Right kidney (tissue), 1 donor: Measurements from ENCODE around the gene LPIN3.

Experiments used
- DNase-seq: peaks from one replicate; pipeline ENCODE4 v3.0.0-alpha.2; 2016

The LPIN3 gene

GRCh38 chr20:41393705-41394066 is 53.1 kb downstream of the LPIN3 start:
- DNase-seq: no peak

- no peak for DNase-seq
Observed at GRCh38 chr20:41394081-41394480, 53.5 kb downstream of the LPIN3 start.

GRCh38 chr20:41394931-41395666 is 54.5 kb downstream of the LPIN3 start:
- no peak for DNase-seq

- no peak for DNase-seq
Observed at GRCh38 chr20:41395667-41396664, 55.3 kb downstream of the LPIN3 start.

- no peak for DNase-seq
Observed at GRCh38 chr20:41398408-41398807, 57.8 kb downstream of the LPIN3 start.

GRCh38 chr20:41403604-41404003 is 63.0 kb downstream of the LPIN3 start:
- DNase-seq: no peak

GRCh38 chr20:41405436-41405835 is 64.8 kb downstream of the LPIN3 start:
- DNase-seq: no peak

GRCh38 chr20:41406353-41406752 is 65.7 kb downstream of the LPIN3 start:
- DNase-seq: no peak

- DNase-seq: no peak
Observed at GRCh38 chr20:41406896-41407444, 66.3 kb downstream of the LPIN3 start.

GRCh38 chr20:41407607-41408006 is 67.0 kb downstream of the LPIN3 start:
- no peak for DNase-seq

GRCh38 chr20:41408156-41408794 is 67.7 kb downstream of the LPIN3 start:
- no peak for DNase-seq

- DNase-seq: peak; percentile 36
Observed at GRCh38 chr20:41408986-41409385, 68.4 kb downstream of the LPIN3 start.
